Lower lobe of right lung (tissue), 2 donors: ENCODE measurements around the gene METTL6. TPM values are rescaled to one million over a fixed set of nuclear protein-coding genes. Genes with fewer than 3 reads are reported as not detected.
"Not testable (repeated sequence)": the region's sequence is repeated elsewhere in the genome, so short reads cannot be mapped to it uniquely, and the experiment has no call there.

Experiments used
- ATAC-seq, 2 donors: fragments of 200-7000 bp; cut with Tn5 transposase; one replicate each; pipeline ENCODE4 v1.9.1; 2020 to 2022; ENCODE audit warnings: mild to moderate bottlenecking in 2 of 2, moderate library complexity in 2 of 2
- DNase-seq: peaks from one replicate; pipeline ENCODE4 v3.0.0-alpha.2; 2020
- H3K27ac ChIP-seq: fragments of 200-600 bp; one replicate; pipeline ENCODE4 v1.8.0; 2022
- H3K27me3 ChIP-seq: fragments of 200-600 bp; one replicate; pipeline ENCODE4 v1.8.0; 2022; ENCODE audit warnings: low read depth
- H3K36me3 ChIP-seq: fragments of 200-600 bp; one replicate; pipeline ENCODE4 v1.8.0; 2022; ENCODE audit warnings: mild to moderate bottlenecking
- H3K4me1 ChIP-seq: fragments of 200-600 bp; one replicate; pipeline ENCODE4 v1.8.0; 2022
- H3K4me3 ChIP-seq: fragments of 200-600 bp; one replicate; pipeline ENCODE4 v1.8.0; 2022; ENCODE audit warnings: mild to moderate bottlenecking
- H3K9me3 ChIP-seq: fragments of 200-600 bp; one replicate; pipeline ENCODE4 v1.8.0; 2022
- CTCF ChIP-seq: fragments of 200-600 bp; IDR thresholded peaks from one replicate; pipeline ENCODE4 v1.8.0; 2022; ENCODE audit warnings: antibody characterized with exemption, mild to moderate bottlenecking
- intact Hi-C: fragments of 100-400 bp; cut with DNase I; formaldehyde crosslinking; loops from one replicate; pipeline ENCODE4 v1.11.0; 2022
- total RNA-seq: library from RNA; stranded (reverse); fragmentation: NEBNext Ultra II Directional; extraction: Animal tissue kit (Norgen Biotek cat#: 25700); gene quantifications from one replicate; pipeline ENCODE4 v1.2.1, GENCODE V29; 2021
- donor health status: DM: no; HTN: yes; CAD: no; lungs with severe emphysema.

The METTL6 gene
- total RNA-seq, 1 donor from 2014 or later, result 18.1 TPM

GRCh38 chr3:15403495-15403894, 23.8 kb downstream of the METTL6 start:
- intact Hi-C loops, result no loop called here
- Histone ChIP-seq H3K4me3 (no peak overlapping the region), H3K36me3 (no peaks in the 10 kb centered on the region), H3K27ac (no peak overlapping the region), H3K9me3 (no peaks in the 10 kb centered on the region), H3K4me1 (peaks cover 6% of the 10 kb centered on the region), H3K27me3 (no peaks in the 10 kb centered on the region)
- ATAC-seq (no peak), DNase-seq (no peak)
- TF ChIP-seq CTCF, result no peak

GRCh38 chr3:15401936-15402335, 25.4 kb downstream of the METTL6 start:
- Histone ChIP-seq H3K36me3 (no peaks in the 10 kb centered on the region), H3K4me1 (peaks cover 6% of the 10 kb centered on the region), H3K4me3 (no peak overlapping the region), H3K9me3 (no peaks in the 10 kb centered on the region), H3K27me3 (no peaks in the 10 kb centered on the region), H3K27ac (no peak overlapping the region)
- no peak for TF ChIP-seq CTCF
- no peak for DNase-seq
- ATAC-seq, result no peak
- intact Hi-C loops, result no loop called here

- intact Hi-C loops, result no loop called here
Measured at GRCh38 chr3:15399970-15400369, 27.4 kb downstream of the METTL6 start.

GRCh38 chr3:15398731-15399133, 28.6 kb downstream of the METTL6 start:
- H3K36me3 ChIP-seq, H3K4me1 ChIP-seq, H3K27me3 ChIP-seq, H3K9me3 ChIP-seq, DNase-seq, ATAC-seq, H3K27ac ChIP-seq, H3K4me3 ChIP-seq, intact Hi-C loops: not testable (repeated sequence)
- TF ChIP-seq CTCF, result peak; percentile 26

More at GRCh38 chr3:15399970-15400369, 27.4 kb downstream of the METTL6 start:
- Histone ChIP-seq H3K9me3 (no peaks in the 10 kb centered on the region), H3K4me3 (no peak overlapping the region), H3K36me3 (no peaks in the 10 kb centered on the region), H3K4me1 (peaks cover 2% of the 10 kb centered on the region), H3K27ac (no peak overlapping the region), H3K27me3 (no peaks in the 10 kb centered on the region)
- no peak for TF ChIP-seq CTCF
- DNase-seq (no peak), ATAC-seq (no peak)

- H3K4me3 ChIP-seq, H3K27me3 ChIP-seq, ATAC-seq, intact Hi-C loops, H3K27ac ChIP-seq, H3K9me3 ChIP-seq, DNase-seq, H3K4me1 ChIP-seq, H3K36me3 ChIP-seq: not testable (repeated sequence)
Measured at GRCh38 chr3:15393252-15393651, 34.1 kb downstream of the METTL6 start.

GRCh38 chr3:15391007-15391406, 36.3 kb downstream of the METTL6 start:
- Histone ChIP-seq H3K27ac (no peak overlapping the region), H3K27me3 (no peaks in the 10 kb centered on the region), H3K4me1 (peaks cover 7% of the 10 kb centered on the region), H3K4me3 (no peak overlapping the region), H3K9me3 (peaks cover 7% of the 10 kb centered on the region), H3K36me3 (no peaks in the 10 kb centered on the region)
- no peak for TF ChIP-seq CTCF
- ATAC-seq (no peak), DNase-seq (no peak)
- intact Hi-C loops, result no loop called here
